Fibroblast of skin of right quadriceps (primary cell): Measurements from ENCODE around the gene PRXL2B.

Experiments used
- DNase-seq: peaks from one replicate; pipeline ENCODE4 v3.0.0-alpha.2; 2013

The PRXL2B gene

DNA sequence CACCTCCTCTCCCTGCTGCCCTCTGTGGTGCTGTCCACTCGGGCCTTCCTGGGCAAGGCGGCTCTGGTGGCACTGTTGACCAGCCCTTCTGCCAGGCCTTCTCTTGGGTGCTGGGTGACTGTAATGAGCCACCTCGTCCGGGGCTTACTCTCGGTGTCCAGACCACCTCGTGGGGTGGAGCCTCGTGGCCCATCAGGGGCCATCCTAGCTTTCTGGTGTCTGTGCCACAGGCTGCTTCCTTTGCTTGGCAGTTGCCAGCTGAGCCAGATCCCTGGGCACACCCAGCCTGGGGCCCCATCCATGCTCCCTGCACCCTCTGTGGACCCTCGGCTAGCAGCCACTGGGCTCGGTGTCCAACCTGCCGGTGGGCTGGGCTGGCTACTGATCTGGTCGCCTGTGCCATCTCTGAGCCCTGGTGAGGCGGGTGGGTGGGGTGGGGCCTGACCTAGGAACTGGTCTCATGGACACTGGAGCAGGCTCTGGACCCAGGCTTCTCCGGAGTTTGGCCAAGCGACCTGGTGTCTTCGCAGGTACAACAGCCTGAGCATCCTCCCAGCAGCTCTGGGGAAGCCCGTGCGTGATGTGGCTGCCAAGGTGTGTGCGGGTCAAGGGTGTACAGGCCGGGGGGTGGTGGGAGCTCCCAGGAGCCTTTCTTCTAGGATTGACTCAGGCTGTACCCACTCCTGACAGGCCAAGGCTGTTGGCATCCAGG, 1.4 kb downstream of the PRXL2B start:
- no peak for DNase-seq

DNA sequence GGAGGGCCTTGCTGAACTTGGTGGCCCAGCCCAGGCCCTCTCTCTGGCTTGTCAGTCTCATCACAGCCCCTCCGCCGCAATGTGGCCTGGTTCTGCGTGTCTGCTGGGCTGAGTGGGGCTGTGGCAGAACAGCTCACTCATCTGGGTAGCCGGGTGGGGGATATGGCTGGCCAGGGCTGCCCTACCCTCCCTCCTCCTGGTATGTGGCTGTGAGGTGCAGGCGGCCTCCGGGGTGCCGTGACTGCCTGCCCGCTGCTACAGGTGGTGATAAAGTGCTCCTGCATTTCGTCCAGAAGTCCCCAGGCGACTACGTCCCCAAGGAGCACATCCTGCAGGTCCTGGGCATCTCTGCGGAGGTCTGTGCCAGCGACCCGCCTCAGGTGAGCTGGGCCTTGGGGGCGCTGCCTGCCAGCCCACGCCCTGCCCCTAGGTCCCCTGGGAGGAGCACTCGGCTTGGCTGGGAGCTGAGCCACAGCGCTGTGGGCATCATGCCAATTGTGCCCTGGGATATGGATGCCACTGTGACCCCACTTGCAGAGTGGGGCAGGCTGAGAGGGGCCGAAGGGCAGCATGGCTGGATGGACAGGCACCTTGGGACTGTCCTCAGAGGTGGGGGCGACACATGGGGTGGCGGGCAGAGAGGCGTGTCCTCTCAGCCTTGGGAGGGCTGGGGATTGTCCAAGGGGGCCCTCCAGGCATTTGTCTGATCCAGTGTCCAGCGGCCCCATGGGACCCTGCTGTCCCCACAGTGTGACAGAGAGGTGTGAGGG, 2.3 kb downstream of the PRXL2B start:
- DNase-seq: no peak

DNA sequence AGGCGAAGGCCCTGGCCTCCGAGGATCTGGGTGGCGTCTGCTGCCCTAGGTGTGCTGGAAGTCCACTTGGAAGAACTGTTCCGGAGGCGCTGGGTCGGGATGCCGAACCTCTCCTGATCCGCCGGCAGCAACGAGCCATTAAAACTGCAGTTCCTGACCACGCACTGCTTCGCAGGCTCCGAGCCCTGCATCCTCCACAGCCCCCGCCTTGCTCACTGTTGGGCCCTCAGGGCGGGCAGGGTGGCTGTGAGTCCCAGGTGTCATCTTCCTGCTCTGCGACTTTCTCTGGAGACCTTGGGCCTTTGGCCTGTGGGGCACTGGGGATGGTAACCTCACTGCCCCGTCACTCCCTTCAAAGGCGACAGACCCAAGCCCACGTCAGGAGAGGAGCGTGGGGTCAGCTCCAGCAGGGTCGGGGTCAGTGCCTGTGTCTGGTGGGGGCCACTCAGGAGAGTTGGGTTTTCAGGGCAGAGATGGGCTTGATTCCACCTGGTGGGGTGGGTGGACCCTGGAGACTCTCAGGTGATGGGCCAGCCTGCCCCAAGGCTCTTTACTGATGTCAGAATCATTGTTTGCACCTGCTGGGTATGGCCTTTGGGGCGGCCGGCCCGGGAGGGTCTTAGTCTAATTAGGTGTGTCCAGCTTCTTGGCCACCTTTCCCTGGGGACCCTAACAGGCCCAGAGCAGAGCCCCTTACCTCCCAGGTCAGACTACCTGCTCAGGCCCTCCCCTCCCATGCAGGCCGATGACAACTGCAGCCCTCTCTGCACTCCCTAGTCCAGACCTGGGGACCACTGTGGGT, 3.1 kb downstream of the PRXL2B start:
- DNase-seq: no peak

DNA sequence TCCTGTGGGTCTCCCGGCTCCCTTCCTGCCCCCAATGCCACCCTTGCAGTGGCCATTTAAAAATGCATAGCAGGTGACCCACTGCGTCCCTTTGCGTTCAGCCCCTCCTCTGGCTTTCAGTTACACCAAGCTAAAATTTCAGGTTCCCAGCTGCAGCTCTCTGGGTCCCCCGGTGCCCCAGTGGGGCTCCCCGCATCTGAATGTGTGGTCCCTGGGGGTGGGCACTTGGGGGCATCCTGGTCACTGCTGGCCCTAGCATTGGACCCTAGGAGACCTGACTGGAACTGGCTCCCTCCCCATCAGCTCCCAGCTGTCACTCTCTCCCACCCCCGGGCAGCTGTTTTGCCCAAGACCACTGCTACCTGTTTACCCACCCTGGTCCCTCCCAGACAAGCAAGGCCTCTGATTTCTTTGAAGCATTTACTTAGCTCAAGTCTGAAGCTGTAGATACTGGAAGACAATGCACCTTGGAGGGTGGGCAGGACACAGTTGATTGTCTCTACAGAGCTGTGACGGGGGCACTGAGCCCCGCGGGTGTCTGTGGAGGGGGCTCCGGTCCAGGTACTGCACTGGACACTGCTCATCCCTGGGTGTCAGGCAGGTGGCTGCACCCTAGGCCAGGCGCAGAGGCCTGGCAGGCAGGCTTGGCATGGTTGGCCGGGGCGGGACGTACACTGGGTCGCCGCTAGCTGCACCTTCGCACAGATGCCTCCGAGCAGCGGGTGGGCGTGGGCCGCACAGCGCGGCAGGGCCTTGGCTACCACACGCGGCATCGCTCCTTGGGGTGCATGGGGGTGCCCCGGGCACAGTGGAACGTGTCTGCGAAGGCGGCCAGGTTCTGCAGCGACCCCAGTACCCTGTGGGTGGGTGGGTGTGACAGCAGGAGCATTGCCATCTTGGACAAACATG, 3.9 kb downstream of the PRXL2B start:
- DNase-seq: no peak

DNA sequence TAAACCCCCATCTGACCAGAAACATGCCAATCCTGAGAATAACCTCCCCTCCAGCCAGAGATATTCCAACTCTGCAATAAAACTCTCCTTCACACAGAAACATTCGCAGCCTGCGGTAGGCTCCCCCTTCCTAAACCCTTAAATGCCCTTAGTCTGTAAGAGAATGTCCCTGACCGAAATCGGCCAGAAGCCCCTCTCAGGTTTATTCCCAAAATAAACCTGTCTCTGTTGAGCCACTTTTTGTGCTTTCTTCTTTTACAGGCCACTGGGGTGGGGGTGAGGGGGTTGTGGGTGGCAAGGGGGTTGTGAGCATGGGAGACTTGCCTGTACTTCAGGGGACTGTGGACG, 4.6 kb downstream of the PRXL2B start:
- DNase-seq: no peak

DNA sequence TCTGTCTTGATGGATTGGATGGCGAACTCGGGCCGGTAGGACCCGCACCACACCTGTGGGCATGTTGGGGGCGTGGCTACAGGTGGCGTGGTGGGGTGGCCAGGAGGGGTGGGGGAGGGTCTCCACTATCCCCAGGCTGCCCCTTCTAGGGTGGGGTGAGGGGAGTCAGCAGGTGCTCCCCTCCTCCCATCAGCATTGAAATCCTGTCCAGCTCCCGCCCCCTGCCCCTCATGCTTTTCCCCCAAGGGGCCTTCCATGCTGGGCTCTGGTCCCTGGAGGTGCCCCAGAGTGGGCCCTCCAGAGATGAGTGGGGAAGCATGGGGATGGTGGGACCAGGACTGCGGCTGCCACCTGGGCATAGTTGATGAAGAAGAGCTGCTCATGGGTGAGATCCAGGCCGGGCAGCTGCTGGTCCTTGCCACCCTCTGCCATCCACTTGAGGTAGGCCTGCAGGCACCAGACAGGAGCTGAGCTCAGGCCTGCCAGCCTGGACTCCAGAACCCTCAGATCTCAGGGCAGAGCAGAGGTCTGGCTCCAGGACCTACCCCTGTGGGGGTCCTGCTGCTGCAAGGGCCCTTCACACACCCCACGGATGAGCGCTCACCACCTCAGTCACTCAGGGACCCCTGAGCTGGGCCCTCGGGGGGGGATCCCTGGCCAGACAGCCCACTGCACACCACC, 5.1 kb downstream of the PRXL2B start:
- DNase-seq: no peak

DNA sequence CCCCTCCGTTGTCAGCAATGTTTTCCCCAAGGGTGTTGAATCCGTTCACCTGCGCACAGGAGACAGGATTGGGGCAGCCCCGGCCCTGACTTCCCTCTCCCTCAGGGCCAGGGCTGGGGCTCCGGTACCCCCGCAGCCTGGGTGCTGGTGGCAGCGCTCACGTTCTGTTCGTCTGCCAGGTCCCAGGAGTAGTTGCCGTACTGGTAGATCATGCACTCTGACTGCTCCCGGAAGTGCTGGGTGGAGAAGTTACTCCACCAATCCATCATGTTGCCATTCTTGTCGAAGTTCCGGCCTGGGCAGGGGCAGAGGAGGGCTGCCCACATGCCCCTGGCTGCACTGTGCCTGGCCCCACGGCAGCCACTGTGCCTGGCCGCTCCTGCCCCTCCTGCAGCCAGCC, 6.1 kb downstream of the PRXL2B start:
- DNase-seq: no peak

DNA sequence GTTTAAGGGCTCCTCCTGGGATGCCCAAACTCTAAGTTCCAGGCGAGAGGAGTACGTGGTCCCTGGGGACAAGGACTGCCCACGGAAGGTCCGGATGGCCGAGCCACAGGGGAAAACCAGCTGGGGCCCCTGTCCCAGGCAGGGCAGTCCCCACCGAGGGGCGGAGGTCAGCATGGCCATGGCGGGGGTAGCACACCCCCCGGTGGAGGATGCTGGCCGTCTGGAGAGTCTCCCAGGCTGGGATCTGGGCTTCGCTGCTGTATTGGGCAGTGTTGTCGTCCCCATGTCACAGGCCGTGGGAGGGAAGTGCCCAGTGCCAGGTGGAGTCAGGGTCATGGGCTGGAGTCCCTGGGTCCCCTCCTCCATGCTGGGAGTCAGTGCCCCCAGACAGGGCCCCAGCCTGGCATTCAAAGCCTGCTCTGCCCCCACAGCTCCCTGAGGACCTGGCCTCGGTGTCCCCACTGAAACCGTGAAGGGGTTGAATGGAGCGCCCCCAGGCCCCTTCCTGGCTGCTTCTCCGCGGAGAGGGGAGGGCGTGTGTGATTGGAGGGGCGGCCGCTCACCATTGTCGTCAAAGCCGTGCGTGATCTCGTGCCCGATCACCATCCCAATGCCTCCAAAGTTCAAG, 6.8 kb downstream of the PRXL2B start:
- DNase-seq: no peak

DNA sequence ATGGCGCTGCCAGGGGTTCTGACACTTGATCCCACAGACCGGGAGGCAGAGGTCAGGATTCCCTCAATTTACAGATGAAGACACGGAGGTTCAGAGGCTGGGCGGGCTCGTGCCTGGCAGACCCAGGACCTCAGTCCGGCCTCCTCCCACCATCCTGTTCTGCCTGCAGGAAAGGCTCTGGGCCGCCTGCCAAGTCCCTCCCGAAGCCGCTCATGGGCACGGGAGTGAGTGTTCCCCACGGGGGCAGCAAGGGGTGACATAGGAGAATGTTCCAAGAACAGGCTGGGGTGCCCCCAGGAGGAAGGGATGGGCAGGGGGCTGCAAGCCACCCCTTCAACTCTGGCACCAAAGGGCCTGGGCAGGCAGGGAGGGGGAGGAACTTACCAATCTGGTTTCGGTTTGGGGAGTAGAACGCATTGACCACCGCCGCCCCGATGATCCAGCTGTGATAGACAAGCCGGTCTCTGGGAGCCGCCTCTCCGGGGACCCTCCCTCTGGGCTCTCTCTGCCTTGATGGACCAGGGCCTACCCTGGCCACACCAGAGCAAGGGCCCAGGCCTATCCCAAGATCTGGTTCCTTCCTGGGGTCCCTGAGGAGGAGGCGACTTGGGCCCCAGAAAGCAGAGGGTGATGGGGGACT, 7.5 kb downstream of the PRXL2B start:
- DNase-seq: no peak

DNA sequence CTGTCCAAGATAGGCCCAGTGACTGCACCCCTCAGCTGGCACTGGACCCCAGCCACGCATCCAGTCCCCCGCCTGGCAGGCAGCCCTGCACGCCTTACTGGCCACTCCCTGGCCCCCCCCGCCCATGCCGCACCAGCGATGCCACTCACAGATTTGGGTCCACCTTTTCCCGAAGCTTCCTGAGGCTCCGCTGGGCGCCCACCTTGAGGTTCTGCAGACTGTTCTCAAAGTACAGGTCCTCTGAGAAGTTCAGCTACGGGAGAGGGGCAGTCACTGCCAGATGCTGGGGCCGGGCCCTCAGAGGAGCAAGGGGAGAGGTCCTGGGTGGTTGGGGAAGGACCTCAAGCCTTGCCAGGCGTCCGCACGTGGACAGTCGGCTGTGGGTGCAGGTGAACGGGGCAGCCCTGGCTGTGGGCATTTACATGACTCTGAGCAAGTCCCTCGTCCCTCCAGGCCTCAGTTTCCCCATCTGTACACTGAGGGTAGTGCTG, 8.1 kb downstream of the PRXL2B start:
- DNase-seq: no peak

DNA sequence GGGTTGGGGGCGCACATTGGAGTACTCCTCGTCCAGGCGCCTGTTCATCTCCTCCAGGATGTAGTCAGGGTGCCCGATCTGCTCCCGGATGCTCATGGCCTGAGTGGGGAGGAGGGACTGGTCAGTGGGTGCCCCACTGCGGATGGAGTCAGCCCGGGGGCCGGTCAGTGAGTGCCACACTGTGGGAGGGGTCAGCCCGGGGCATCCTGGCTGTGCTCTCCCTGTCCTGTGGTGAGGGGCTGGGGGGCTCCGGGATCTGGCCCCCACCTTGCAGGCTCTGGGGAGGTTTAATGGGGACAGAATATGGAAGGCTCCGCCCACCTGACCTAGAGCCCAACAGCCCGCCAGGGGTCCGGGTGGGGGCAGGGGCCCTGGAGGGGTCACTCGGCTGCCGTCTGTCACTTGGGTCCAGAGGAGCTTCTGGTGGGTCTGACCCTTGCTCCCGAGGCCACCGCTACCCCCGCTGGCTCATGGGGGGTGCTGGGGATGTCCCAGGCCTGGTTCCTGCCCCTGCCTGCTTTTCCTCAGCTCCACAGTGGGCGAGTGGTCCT, 8.8 kb downstream of the PRXL2B start:
- no peak for DNase-seq

DNA sequence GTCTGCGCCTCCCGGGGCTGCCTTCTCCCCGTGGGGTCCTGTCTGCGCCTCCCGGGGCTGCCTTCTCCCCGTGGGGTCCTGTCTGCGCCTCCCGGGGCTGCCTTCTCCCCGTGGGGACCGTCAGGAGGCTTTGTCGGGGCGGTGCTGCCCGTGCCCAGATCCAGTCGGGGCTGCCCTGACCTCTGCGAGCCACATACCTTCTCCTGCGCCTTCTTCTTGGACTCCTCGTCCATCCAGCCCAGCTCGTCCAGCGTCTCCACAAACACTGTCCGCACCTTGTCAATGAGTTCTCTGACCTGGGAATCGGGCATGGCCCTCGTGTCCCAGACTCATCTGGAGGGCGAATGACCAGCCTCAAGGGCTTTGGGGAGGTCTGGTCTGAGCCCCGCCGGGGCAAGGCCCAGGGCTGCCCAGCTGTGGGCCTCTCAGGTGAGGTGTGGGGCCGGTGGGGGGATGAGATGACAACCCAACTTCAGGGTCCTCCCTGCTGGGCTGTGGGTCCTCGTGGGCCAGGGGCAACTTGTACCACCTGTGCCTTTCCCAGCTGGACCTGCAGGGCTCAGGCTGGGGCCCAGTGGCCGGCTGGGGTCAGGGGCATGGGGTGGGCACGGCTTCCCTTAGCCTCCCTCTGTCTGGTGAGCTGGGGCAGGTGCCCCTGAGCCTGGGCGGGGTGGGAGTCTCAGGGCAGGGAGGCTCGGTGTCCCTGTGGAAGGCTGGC, 9.4 kb downstream of the PRXL2B start:
- no peak for DNase-seq

DNA sequence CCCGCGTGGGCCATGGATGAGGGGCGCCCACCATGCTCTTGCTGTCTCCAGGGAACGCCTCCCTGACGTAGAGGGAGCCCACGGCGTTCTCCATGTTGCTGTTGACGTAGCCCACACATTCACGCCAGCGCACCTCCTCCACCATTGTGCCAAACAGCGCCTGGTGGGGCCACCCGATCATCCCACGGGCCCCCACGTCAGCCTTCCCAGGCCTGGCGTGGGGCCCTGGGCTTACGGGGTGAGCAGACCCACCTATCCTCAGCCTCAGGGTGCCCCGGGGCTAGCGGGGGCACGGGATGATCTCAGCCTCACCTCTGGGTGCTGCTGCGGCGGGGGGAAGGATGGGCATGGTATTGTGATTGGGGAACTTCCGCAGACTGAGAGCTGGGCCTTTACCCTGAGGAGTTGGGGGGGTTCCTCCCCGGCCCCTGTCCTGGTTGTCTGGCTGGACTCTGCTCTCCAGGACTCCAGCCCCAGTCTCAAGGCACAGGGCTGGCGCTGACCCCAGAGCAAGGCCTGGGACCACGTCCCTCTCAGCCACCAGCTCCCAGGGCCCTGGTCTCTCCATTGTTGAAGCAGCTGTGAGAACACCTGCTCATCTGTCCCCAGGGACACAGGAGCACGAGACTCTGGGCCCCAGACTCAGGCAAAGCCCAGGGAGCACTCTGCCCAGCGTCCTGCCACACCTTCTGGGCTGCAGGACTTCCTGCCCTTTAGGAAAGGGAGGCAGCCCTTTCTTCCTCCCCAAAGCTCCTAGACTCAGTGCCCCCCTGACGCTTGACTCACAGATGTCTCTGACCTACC, 10.2 kb downstream of the PRXL2B start:
- DNase-seq: no peak

DNA sequence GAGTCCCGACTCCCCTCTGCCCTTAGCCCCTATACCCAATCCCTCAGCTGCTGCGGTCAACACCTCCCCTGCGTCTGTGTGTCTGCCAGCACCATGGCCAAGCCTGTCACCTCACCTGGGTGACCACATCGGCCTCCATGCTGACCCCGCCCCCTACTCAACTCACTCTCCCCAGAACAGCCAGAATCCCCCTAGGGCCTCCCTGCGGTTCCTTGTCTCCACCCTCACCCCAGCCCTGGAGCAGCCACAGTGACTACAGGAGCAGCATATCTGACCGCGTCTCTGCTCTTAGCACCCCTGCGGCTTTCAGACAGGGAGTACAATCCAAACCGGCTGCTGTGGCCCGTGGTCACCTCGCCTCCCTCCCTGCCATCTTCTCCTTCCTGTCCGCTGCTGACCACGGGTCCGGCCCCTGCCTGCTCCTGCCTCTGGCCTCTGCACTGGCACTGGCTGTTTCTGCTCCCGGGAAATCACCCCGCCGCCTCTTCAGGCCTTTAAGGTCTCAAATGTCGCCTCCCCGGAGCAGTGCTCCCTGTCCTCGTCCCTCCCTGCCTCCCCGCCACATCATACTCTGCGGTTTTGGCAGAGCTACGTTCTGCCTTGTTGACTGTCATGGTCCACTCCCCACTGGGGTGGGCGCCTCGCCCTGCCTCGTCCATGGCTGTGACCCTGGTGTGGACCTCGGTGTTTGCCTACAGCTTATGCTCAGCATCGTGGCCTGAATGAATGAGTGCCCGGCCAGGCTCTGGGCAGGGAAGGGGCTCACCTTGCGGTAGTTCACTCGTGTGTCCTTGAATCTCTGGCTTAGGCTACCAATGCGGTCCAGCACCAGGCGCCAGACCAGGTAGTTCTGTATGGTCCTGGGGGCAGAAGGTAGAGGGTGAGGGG, 11.1 kb downstream of the PRXL2B start:
- no peak for DNase-seq

DNA sequence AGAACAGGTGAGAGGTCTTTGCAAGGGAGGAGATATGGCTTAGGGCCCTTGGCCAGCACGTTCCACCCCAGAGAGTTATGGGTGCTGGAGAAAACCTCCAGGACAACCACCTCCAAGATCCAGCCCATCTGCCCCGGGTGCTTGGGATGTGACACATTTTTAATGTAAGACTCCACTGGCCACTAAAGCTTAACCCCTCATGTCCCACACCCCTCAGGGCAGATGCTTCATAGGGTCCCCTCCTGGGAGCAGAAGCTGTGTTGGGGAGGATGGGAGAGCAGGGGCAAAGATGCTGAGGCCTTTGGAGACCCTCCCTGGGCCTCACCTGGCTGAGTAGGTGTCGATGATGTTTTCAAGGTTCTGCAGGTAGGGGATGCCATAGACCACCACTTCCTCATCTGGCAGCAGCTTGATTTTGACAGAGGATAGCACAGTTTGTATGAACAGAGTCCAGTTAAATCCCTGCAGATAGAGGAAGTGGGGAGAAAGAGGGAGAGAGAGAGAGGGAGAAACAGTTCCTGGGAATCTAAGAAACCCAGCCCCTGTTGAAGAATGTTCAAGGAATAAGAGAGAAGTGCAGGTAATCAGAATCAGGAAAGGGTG, 11.9 kb downstream of the PRXL2B start:
- no peak for DNase-seq

DNA sequence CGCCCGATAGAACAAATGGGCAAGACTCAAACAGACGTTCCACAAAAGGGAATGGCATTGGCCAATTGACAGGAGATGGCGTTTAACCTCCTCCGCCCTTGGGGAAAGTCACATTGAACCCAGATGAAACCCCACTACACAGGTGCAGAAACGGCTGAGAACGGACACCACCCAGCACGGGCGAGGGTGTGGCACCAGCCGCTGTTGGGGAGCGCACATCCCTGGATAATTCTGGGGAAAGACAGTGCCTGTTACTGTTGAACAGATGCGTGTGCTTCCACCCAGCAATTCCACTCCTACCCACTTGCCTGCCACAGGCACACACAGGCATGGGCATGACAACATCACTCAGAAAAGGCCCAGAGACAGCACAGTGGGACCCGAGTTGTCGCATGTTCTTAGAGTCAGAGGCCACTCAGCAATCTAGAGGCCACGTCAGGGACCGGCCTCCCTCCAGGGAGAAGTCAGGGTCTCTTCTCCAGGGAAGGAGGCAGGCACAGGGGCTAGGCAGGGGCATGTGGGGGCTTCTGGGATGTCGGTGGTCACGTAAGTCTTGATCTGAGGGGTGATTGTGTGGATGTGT, 15.2 kb downstream of the PRXL2B start:
- no peak for DNase-seq

DNA sequence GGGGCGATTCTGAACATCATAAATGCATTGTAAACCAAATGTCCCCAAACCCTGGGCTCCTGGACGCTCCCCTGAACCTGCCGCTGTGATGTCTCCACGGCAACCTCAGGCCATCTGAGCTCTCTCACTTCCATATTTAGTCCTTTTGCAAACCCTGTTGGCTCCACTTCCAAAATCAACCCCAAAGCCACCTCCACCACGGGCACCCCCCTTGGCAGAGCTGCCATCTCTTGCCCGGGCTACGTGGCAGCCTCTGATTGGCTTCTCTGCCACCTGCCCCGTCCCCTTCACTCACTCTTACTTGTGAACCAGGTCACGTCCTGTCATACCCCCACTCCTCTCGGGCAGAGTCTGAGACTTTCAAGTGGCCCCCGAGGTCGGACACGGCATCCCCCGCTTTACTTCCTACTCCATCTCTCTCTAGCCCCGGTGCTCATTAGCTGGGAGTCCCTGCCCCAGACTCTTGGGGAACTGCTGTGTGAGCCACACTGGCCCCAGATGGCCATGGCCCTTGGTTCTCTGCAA, 15.8 kb downstream of the PRXL2B start:
- DNase-seq: no peak
